Tibial nerve (tissue), 4 donors: Measurements from ENCODE around the gene PTGER1. TPM values are rescaled to one million over a fixed set of nuclear protein-coding genes. Genes with fewer than 3 reads are reported as not detected.

Experiments used
- DNase-seq, 2 donors: peaks; one replicate each; pipeline ENCODE4 v3.0.0-alpha.2; 2019; ENCODE audit warnings: low spot score in 2 of 2
- H3K27ac ChIP-seq, 4 donors: fragments of 200-600 bp; sonication (generic) in 3 of 4; one replicate each; pipeline ENCODE4 v1.5.1; 2017 to 2019; ENCODE audit warnings: mild to moderate bottlenecking in 1 of 4
- H3K27me3 ChIP-seq, 2 donors: fragments of 200-600 bp; sonication (generic) in 1 of 2; one replicate each; pipeline versions ENCODE4 v1.5.1 to v1.6.0; 2017 to 2019
- H3K36me3 ChIP-seq, 3 donors: fragments of 200-600 bp; sonication (generic); one replicate each; pipeline ENCODE4 v1.5.1; 2018 to 2019
- H3K4me1 ChIP-seq, 4 donors: fragments of 200-600 bp; sonication (generic) in 3 of 4; one replicate each; pipeline ENCODE4 v1.5.1; 2017 to 2019
- H3K4me3 ChIP-seq, 4 donors: fragments of 200-600 bp; sonication (generic) in 3 of 4; one replicate each; pipeline ENCODE4 v1.5.1; 2017 to 2019; ENCODE audit warnings: mild to moderate bottlenecking in 1 of 4, moderate library complexity in 1 of 4
- H3K9me3 ChIP-seq, 4 donors: fragments of 200-600 bp; sonication (generic) in 3 of 4; one replicate each; pipeline ENCODE4 v1.5.1; 2017 to 2019
- CTCF ChIP-seq, 5 experiments: fragments of 200-600 bp in 3 of 5; fragments of 450-650 bp in 2 of 5; sonication (generic) in 3 of 5; IDR thresholded peaks; one replicate each; pipeline ENCODE4 v1.5.1; 2016 to 2019; ENCODE audit warnings: antibody characterized with exemption in 5 of 5, mild to moderate bottlenecking in 3 of 5, moderate library complexity in 2 of 5
- EP300 ChIP-seq, 2 donors: sonication (generic); formaldehyde crosslinking; IDR thresholded peaks; one replicate each; pipeline ENCODE4 v1.6.1; 2017; ENCODE audit warnings: antibody characterized with exemption in 2 of 2, mild to moderate bottlenecking in 1 of 2
- POLR2A ChIP-seq, 2 donors: fragments of 450-650 bp; IDR thresholded peaks; one replicate each; pipeline ENCODE4 v1.6.1; 2017; ENCODE audit warnings: antibody characterized with exemption in 2 of 2, mild to moderate bottlenecking in 2 of 2, moderate library complexity in 2 of 2
- WGBS, 2 donors: methylation state at CpG; one replicate each; pipeline ENCODE4 v1.1.5; 2018; 5-methylcytosine and 5-hydroxymethylcytosine counted together
- total RNA-seq, 4 donors: library from RNA; depleted of rRNA; stranded (reverse); fragments of >200 nt; gene quantifications; one replicate each; pipeline ENCODE4 v1.1.0, GENCODE V29; 2016

Gene PTGER1
- total RNA-seq, 4 donors from 2014 or later = 0.90 to 5.9 (median 3.5) TPM

- no peak for DNase-seq
- TF ChIP-seq CTCF (IDR thresholded peaks at IDR 0.05) (no peak), EP300 (IDR thresholded peaks at IDR 0.05) (no peak), POLR2A (IDR thresholded peaks at IDR 0.05) (no peak)
- Histone ChIP-seq H3K27ac (no peak overlapping the region), H3K9me3 (no peaks in the 10 kb centered on the region), H3K4me3 (no peak overlapping the region), H3K36me3 (peaks cover 0 to 84% (median 4%) of the 10 kb centered on the region in 3 donors), H3K27me3 (peaks cover 0 to 6% of the 10 kb centered on the region in 2 donors), H3K4me1 (peaks cover 0 to 26% (median under 1%) of the 10 kb centered on the region in 4 donors)
- 74 to 81% methylated on average over 5 of the region's 5 CpGs for WGBS, 2 donors
Observed at GRCh38 chr19:14480700-14481079, 5.5 kb upstream of the PTGER1 start.

GRCh38 chr19:14479975-14480699, 5.0 kb upstream of the PTGER1 start:
- no peak for DNase-seq
- Histone ChIP-seq H3K36me3 (peaks cover 0 to 81% (median 4%) of the 10 kb centered on the region in 3 donors), H3K27ac (peak overlapping the region in 1 of 4 donors; percentile 26), H3K27me3 (peaks cover 0 to 11% of the 10 kb centered on the region in 2 donors), H3K4me3 (no peak overlapping the region), H3K9me3 (no peaks in the 10 kb centered on the region), H3K4me1 (peaks cover 0 to 31% (median 6%) of the 10 kb centered on the region in 4 donors)
- 51 to 62% methylated on average over 32 to 42 of the region's 43 CpGs for WGBS, 2 donors
- TF ChIP-seq CTCF (IDR thresholded peaks at IDR 0.05) (peak; percentile 71 to 86 (median 85)), EP300 (IDR thresholded peaks at IDR 0.05) (no peak), POLR2A (IDR thresholded peaks at IDR 0.05) (no peak)

GRCh38 chr19:14479309-14479974, 4.3 kb upstream of the PTGER1 start:
- 89 to 90% methylated on average over 14 of the region's 14 CpGs for WGBS, 2 donors
- TF ChIP-seq CTCF (IDR thresholded peaks at IDR 0.05) (no peak), POLR2A (IDR thresholded peaks at IDR 0.05) (no peak), EP300 (IDR thresholded peaks at IDR 0.05) (no peak)
- H3K27me3 ChIP-seq = peaks cover 0 to 18% of the 10 kb centered on the region in 2 donors
- peaks cover 0 to 38% (median 11%) of the 10 kb centered on the region in 4 donors for H3K4me1 ChIP-seq
- H3K4me3 ChIP-seq = no peak overlapping the region
- peaks cover 0 to 74% (median 4%) of the 10 kb centered on the region in 3 donors for H3K36me3 ChIP-seq
- peak overlapping the region in 1 of 4 donors; percentile 26 for H3K27ac ChIP-seq
- DNase-seq = no peak
- no peaks in the 10 kb centered on the region for H3K9me3 ChIP-seq

GRCh38 chr19:14478113-14478545, 3.0 kb upstream of the PTGER1 start:
- Histone ChIP-seq H3K27ac (peak overlapping the region in 2 of 4 donors; percentile 33 to 67), H3K4me1 (peaks cover 0 to 50% (median 17%) of the 10 kb centered on the region in 4 donors), H3K27me3 (peaks cover 0 to 25% of the 10 kb centered on the region in 2 donors), H3K9me3 (no peaks in the 10 kb centered on the region), H3K4me3 (no peak overlapping the region), H3K36me3 (peaks cover 0 to 61% (median 4%) of the 10 kb centered on the region in 3 donors)
- TF ChIP-seq CTCF (IDR thresholded peaks at IDR 0.05) = no peak
- no peak for TF ChIP-seq POLR2A (IDR thresholded peaks at IDR 0.05)
- no peak for TF ChIP-seq EP300 (IDR thresholded peaks at IDR 0.05)
- no peak for DNase-seq
- WGBS, 2 donors = 72% methylated on average over 22 to 24 of the region's 24 CpGs
